ENCODE data around the gene SLN.

The SLN gene

DNA sequence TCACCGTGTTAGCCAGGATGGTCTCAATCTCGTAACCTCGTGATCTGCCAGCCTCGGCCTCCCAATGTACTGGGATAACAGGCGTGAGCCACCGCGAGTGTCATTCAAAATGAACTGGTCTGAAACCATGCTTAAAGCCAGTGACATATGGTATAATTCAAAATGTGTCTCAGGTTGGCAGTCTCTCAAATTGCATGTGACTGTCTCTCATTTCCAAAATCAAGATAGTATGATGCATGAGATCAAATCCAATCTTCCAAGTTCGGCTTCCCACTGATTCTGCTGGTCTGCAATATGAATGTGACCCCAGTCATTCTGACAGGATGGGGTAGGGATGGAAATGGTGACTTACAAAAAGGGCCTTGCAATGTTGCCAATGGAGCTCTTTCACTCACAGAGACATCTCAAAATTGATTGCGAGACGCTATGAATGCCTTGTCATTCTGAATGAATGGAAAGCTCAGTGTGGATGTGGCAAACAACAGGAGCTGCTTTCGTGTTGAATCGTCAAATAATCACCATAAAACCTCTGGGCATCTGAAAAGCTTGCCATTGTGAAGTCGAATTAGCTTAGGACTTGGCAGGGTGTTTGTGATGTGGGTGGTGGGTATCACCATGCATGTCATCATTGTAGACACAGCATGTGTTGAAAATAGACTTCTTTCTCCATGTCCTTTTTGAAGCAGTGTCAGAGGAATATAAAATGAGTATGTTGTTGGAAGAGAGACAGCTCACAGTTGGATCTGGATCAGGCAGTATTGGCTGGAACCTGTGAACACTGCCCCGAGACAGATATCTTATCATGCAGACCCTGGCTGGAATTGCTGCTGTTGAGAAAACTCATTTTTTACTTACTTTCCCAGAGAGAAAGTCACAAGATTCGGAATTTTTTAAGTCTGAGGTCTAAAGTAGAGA, 12.2 kb downstream of the SLN start:
- no peaks in the 10 kb centered on the region for H3K4me1 ChIP-seq (ENCODE audit: control insufficient read depth, insufficient read depth, low read length)
- no peaks in the 10 kb centered on the region for H3K9me3 ChIP-seq (ENCODE audit: control insufficient read depth, insufficient read depth, low read depth, low read length)
- H3K36me3 ChIP-seq (ENCODE audit: control insufficient read depth in 2 of 2, insufficient read depth in 1 of 2, low read length in 2 of 2) = no peaks in the 10 kb centered on the region
- ChIA-PET POLR2A (no interaction called here), CTCF (interaction anchor here (1.2 kb wide), 1 partner anchor 16 kb away, joined by 5 read pairs; no protein-coding TSS in a partner anchor)
- TF ChIP-seq ZNF133 (tag by site-specific recombination; IDR thresholded peaks at IDR 0.05) (no peak), ZNF138 (tag by site-specific recombination; IDR thresholded peaks at IDR 0.05; ENCODE audit: borderline replicate concordance) (no peak), ZNF121 (tag by site-specific recombination; IDR thresholded peaks at IDR 0.05) (no peak), SP2 (tag by site-specific recombination; IDR thresholded peaks at IDR 0.05) (no peak), ZNF792 (tag by site-specific recombination; IDR thresholded peaks at IDR 0.05) (no peak), GFI1B (tag by site-specific recombination; IDR thresholded peaks at IDR 0.05) (no peak), ZNF555 (tag by site-specific recombination; conservative IDR thresholded peaks at IDR 0.05) (no peak), ZNF660 (tag by site-specific recombination; IDR thresholded peaks at IDR 0.05) (no peak), SCRT2 (tag by site-specific recombination; IDR thresholded peaks at IDR 0.05) (no peak), YY1 (tag by site-specific recombination; IDR thresholded peaks at IDR 0.05) (no peak)
- TF ChIP-seq, protein P1, sequence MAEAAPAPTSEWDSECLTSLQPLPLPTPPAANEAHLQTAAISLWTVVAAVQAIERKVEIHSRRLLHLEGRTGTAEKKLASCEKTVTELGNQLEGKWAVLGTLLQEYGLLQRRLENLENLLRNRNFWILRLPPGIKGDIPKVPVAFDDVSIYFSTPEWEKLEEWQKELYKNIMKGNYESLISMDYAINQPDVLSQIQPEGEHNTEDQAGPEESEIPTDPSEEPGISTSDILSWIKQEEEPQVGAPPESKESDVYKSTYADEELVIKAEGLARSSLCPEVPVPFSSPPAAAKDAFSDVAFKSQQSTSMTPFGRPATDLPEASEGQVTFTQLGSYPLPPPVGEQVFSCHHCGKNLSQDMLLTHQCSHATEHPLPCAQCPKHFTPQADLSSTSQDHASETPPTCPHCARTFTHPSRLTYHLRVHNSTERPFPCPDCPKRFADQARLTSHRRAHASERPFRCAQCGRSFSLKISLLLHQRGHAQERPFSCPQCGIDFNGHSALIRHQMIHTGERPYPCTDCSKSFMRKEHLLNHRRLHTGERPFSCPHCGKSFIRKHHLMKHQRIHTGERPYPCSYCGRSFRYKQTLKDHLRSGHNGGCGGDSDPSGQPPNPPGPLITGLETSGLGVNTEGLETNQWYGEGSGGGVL (tag by site-specific recombination; IDR thresholded peaks at IDR 0.05) = no peak
- TF ChIP-seq, protein P2, sequence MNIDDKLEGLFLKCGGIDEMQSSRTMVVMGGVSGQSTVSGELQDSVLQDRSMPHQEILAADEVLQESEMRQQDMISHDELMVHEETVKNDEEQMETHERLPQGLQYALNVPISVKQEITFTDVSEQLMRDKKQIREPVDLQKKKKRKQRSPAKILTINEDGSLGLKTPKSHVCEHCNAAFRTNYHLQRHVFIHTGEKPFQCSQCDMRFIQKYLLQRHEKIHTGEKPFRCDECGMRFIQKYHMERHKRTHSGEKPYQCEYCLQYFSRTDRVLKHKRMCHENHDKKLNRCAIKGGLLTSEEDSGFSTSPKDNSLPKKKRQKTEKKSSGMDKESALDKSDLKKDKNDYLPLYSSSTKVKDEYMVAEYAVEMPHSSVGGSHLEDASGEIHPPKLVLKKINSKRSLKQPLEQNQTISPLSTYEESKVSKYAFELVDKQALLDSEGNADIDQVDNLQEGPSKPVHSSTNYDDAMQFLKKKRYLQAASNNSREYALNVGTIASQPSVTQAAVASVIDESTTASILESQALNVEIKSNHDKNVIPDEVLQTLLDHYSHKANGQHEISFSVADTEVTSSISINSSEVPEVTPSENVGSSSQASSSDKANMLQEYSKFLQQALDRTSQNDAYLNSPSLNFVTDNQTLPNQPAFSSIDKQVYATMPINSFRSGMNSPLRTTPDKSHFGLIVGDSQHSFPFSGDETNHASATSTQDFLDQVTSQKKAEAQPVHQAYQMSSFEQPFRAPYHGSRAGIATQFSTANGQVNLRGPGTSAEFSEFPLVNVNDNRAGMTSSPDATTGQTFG (tag by site-specific recombination; IDR thresholded peaks at IDR 0.05; ENCODE audit: borderline replicate concordance) = no peak
- TF ChIP-seq, protein P3, sequence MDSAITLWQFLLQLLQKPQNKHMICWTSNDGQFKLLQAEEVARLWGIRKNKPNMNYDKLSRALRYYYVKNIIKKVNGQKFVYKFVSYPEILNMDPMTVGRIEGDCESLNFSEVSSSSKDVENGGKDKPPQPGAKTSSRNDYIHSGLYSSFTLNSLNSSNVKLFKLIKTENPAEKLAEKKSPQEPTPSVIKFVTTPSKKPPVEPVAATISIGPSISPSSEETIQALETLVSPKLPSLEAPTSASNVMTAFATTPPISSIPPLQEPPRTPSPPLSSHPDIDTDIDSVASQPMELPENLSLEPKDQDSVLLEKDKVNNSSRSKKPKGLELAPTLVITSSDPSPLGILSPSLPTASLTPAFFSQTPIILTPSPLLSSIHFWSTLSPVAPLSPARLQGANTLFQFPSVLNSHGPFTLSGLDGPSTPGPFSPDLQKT (IDR thresholded peaks at IDR 0.05; ENCODE audit: borderline replicate concordance, low read depth, low read length) = no peak
- no peak overlapping the region for H3K4me3 ChIP-seq (ENCODE audit: low read depth, low read length)
- no peak overlapping the region for H3K27ac ChIP-seq (ENCODE audit: extremely low read depth, low read depth, low read length)

DNA sequence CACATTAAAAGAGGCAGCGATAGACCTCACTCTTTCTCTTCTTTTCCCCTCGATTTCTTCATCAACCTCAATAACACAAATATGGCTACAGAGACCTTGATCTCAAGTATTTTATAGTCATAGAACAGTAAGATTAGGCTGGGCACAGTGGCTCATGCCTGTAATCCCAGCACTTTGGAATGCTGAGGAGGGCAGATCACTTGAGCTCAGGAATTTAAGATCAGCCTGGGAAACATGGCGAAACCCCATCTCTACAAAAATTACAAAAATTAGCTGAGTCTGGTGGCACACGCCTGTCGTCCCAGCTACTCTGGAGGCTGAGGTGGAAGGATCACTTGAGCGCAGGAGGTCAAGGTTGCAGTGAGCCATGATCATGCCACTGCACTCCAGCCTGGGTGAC, 14.6 kb downstream of the SLN start:
- Histone ChIP-seq H3K36me3 (ENCODE audit: control insufficient read depth in 2 of 2, insufficient read depth in 1 of 2, low read length in 2 of 2) (no peaks in the 10 kb centered on the region), H3K4me1 (ENCODE audit: control insufficient read depth, insufficient read depth, low read length) (no peaks in the 10 kb centered on the region), H3K27ac (ENCODE audit: extremely low read depth, low read depth, low read length) (no peak overlapping the region), H3K4me3 (ENCODE audit: low read depth, low read length) (no peak overlapping the region), H3K9me3 (ENCODE audit: control insufficient read depth, insufficient read depth, low read depth, low read length) (no peaks in the 10 kb centered on the region)
- POLR2A ChIA-PET = no interaction called here
- CTCF ChIA-PET = interaction anchor here (0.7 to 2.3 kb wide), 5 partner anchors 9 to 134 kb away, joined by 3 to 10 read pairs (median 4); no protein-coding TSS in a partner anchor
- no peak for TF ChIP-seq ZNF354C (tag by site-specific recombination; IDR thresholded peaks at IDR 0.05; ENCODE audit: borderline replicate concordance, low read depth)
- TF ChIP-seq HOXC10 (CRISPR knock-in tag; IDR thresholded peaks at IDR 0.05) = no peak
- TF ChIP-seq, protein P1 (tag by site-specific recombination; IDR thresholded peaks at IDR 0.05) = no peak
- no peak for TF ChIP-seq ZNF133 (tag by site-specific recombination; IDR thresholded peaks at IDR 0.05)
- TF ChIP-seq ZNF596 (tag by site-specific recombination; IDR thresholded peaks at IDR 0.05) = no peak
- no peak for TF ChIP-seq GLIS2 (tag by site-specific recombination; IDR thresholded peaks at IDR 0.05)
- TF ChIP-seq ZNF555 (tag by site-specific recombination; conservative IDR thresholded peaks at IDR 0.05) = no peak
- no peak for TF ChIP-seq ZXDB (tag by site-specific recombination; IDR thresholded peaks at IDR 0.05)

All from HEK293 (cell line).